CD14-positive monocyte (primary cell): Measurements from ENCODE around the gene SOX30. TPM values are rescaled to one million over a fixed set of nuclear protein-coding genes. Genes with fewer than 3 reads are reported as not detected.

Source experiments
- DNase-seq, 3 donors: peaks; one replicate each; pipeline ENCODE4 v3.0.0-alpha.2; 2011 to 2022
- H2AFZ ChIP-seq: 2 replicates; pipeline ENCODE4 v1.6.0; 2012; ENCODE audit warnings: mild to moderate bottlenecking, low read depth, low read length, inconsistent platforms; ENCODE audit not compliant: insufficient read depth, poor library complexity, severe bottlenecking
- H3K27ac ChIP-seq, 2 donors: 1 replicate in 1 of 2; 2 replicates in 1 of 2; pipeline ENCODE4 v1.5.1; 2012 to 2013; ENCODE audit warnings: low read length in 2 of 2, control low read depth in 1 of 2, inconsistent platforms in 1 of 2, low read depth in 1 of 2, mild to moderate bottlenecking in 1 of 2
- H3K27me3 ChIP-seq, 2 donors: one replicate each; pipeline versions ENCODE4 v1.6.0 to v1.6.1; 2011 to 2013; ENCODE audit warnings: low read length in 2 of 2; ENCODE audit not compliant: control insufficient read depth in 2 of 2, insufficient read depth in 2 of 2
- H3K36me3 ChIP-seq, 2 donors: replicated peaks in 1 of 2; 1 replicate in 1 of 2; 2 replicates in 1 of 2; pipeline versions ENCODE4 v1.5.1 to v1.6.1; 2012 to 2013; ENCODE audit warnings: low read length in 2 of 2, control low read depth in 1 of 2, inconsistent platforms in 1 of 2, mild to moderate bottlenecking in 1 of 2; ENCODE audit not compliant: insufficient read depth in 2 of 2, control insufficient read depth in 1 of 2
- H3K4me1 ChIP-seq, 2 donors: 1 replicate in 1 of 2; 2 replicates in 1 of 2; pipeline versions ENCODE4 v1.5.1 to v1.6.1; 2012 to 2013; ENCODE audit warnings: low read length in 2 of 2, control low read depth in 1 of 2, inconsistent platforms in 1 of 2, mild to moderate bottlenecking in 1 of 2, moderate library complexity in 1 of 2; ENCODE audit not compliant: insufficient read depth in 2 of 2, control insufficient read depth in 1 of 2
- H3K4me2 ChIP-seq: replicated peaks from 2 replicates; pipeline ENCODE3; 2012; ENCODE audit warnings: low read length, moderate library complexity, mild to moderate bottlenecking; ENCODE audit not compliant: poor library complexity, severe bottlenecking; ENCODE audit errors: extremely low read depth
- H3K4me3 ChIP-seq, 3 experiments: fragments of 200-600 bp in 1 of 3; sonication (generic) in 1 of 3; replicated peaks in 1 of 3; 1 replicate in 2 of 3; 2 replicates in 1 of 3; pipeline ENCODE4 v1.5.1; 2011 to 2013; ENCODE audit warnings: low read length in 3 of 3, mild to moderate bottlenecking in 3 of 3, control low read depth in 2 of 3, low read depth in 2 of 3, inconsistent platforms in 1 of 3, moderate library complexity in 1 of 3
- H3K79me2 ChIP-seq: 2 replicates; pipeline ENCODE4 v1.6.0; 2012; ENCODE audit warnings: mild to moderate bottlenecking, control low read depth, inconsistent platforms, low read length, moderate library complexity; ENCODE audit not compliant: insufficient read depth
- H3K9ac ChIP-seq: 2 replicates; pipeline ENCODE4 v1.6.0; 2017; ENCODE audit warnings: low read length, mild to moderate bottlenecking; ENCODE audit not compliant: insufficient read depth, poor library complexity, severe bottlenecking
- H3K9me3 ChIP-seq, 2 donors: replicated peaks in 1 of 2; 1 replicate in 1 of 2; 2 replicates in 1 of 2; pipeline versions ENCODE4 v1.5.1 to v1.6.1; 2012 to 2013; ENCODE audit warnings: low read length in 2 of 2, control low read depth in 1 of 2; ENCODE audit not compliant: control insufficient read depth in 1 of 2, insufficient read depth in 1 of 2
- H4K20me1 ChIP-seq: 2 replicates; pipeline ENCODE4 v1.6.0; 2012; ENCODE audit warnings: mild to moderate bottlenecking, low read length, control low read depth, moderate library complexity; ENCODE audit not compliant: insufficient read depth
- H3K27ac Mint-ChIP-seq, 7 donors: one replicate each; pipeline ENCODE4 v1.8.0; 2020; ENCODE audit warnings: mild to moderate bottlenecking in 7 of 7, mixed read lengths in 7 of 7, moderate library complexity in 6 of 7, inconsistent platforms in 2 of 7
- H3K27me3 Mint-ChIP-seq, 3 donors: one replicate each; pipeline ENCODE4 v1.8.0; 2021 to 2022; ENCODE audit warnings: low read depth in 3 of 3, mild to moderate bottlenecking in 3 of 3, mixed read lengths in 3 of 3, moderate library complexity in 3 of 3, inconsistent platforms in 1 of 3
- H3K36me3 Mint-ChIP-seq, 2 donors: one replicate each; pipeline ENCODE4 v1.8.0; 2020; ENCODE audit warnings: mixed read lengths in 2 of 2, inconsistent platforms in 1 of 2, mild to moderate bottlenecking in 1 of 2
- H3K4me1 Mint-ChIP-seq: one replicate; pipeline ENCODE4 v1.8.0; 2020; ENCODE audit warnings: mild to moderate bottlenecking, mixed read lengths
- H3K4me3 Mint-ChIP-seq, 2 donors: one replicate each; pipeline ENCODE4 v1.8.0; 2020; ENCODE audit warnings: mild to moderate bottlenecking in 2 of 2, mixed read lengths in 2 of 2, moderate library complexity in 1 of 2
- H3K9me3 Mint-ChIP-seq, 7 donors: one replicate each; pipeline ENCODE4 v1.8.0; 2020 to 2022; ENCODE audit warnings: mixed read lengths in 7 of 7, mild to moderate bottlenecking in 6 of 7, moderate library complexity in 6 of 7, inconsistent platforms in 2 of 7
- CTCF ChIP-seq: fragments of 200-600 bp; IDR thresholded peaks from one replicate; pipeline ENCODE4 v1.8.0; 2022; ENCODE audit warnings: antibody characterized with exemption, mild to moderate bottlenecking
- WGBS: methylation state at CpG from one replicate; pipeline ENCODE4 v1.1.5; 2013; ENCODE audit warnings: missing lambda C conversion rate; ENCODE audit not compliant: insufficient coverage; 5-methylcytosine and 5-hydroxymethylcytosine counted together
- intact Hi-C, 2 donors: fragments of 100-400 bp; cut with micrococcal nuclease; formaldehyde crosslinking; loops; one replicate each; pipeline versions ENCODE4 v1.15.0 to v1.15.1; 2023
- polyA plus RNA-seq, 3 donors: library from polyadenylated mRNA; depleted of rRNA in 1 of 3; unstranded in 2 of 3; stranded (reverse) in 1 of 3; fragments of 300-500 nt in 2 of 3; fragments of >200 nt in 1 of 3; fragmentation: Illumina TruSeq in 2 of 3; gene quantifications; 1 replicate in 2 of 3; 2 replicates in 1 of 3; pipeline ENCODE4 v1.2.3, GENCODE V29; 2012 to 2021

Gene SOX30
- polyA plus RNA-seq, 3 donors = 0.03 to 0.22 (median 0.12) TPM

GRCh38 chr5:157598350-157598936, 53.8 kb downstream of the SOX30 start:
- Histone ChIP-seq H3K36me3 (no peaks in the 10 kb centered on the region), H3K27ac (no peak overlapping the region), H3K79me2 (no peaks in the 10 kb centered on the region), H3K4me1 (peaks cover 54 to 65% of the 10 kb centered on the region in 2 donors), H4K20me1 (no peaks in the 10 kb centered on the region), H2AFZ (no peak overlapping the region), H3K9me3 (no peaks in the 10 kb centered on the region), H3K9ac (no peak overlapping the region), H3K4me3 (no peak overlapping the region), H3K4me2 (no peak overlapping the region), H3K27me3 (no peaks in the 10 kb centered on the region)
- DNase-seq = no peak
- intact Hi-C loops = no loop called here
- Mint-ChIP-seq H3K4me3 (no peak overlapping the region), H3K4me1 (peaks cover 51% of the 10 kb centered on the region), H3K27ac (peak overlapping the region in 1 of 7 donors; percentile 45), H3K27me3 (peaks cover 0 to 9% (median 3%) of the 10 kb centered on the region in 3 donors), H3K9me3 (no peaks in the 10 kb centered on the region), H3K36me3 (peaks cover 1% of the 10 kb centered on the region in 2 donors)
- TF ChIP-seq CTCF = no peak
- no CpG with 5 or more reads among the region's 2 CpGs for WGBS

GRCh38 chr5:157597277-157597676, 55.0 kb downstream of the SOX30 start:
- Histone ChIP-seq H3K9me3 (no peaks in the 10 kb centered on the region), H3K36me3 (no peaks in the 10 kb centered on the region), H2AFZ (no peak overlapping the region), H3K79me2 (no peaks in the 10 kb centered on the region), H3K4me3 (no peak overlapping the region), H3K9ac (no peak overlapping the region), H3K4me2 (no peak overlapping the region), H3K27ac (no peak overlapping the region), H3K4me1 (peaks cover 52 to 65% of the 10 kb centered on the region in 2 donors), H3K27me3 (no peaks in the 10 kb centered on the region), H4K20me1 (no peaks in the 10 kb centered on the region)
- WGBS = no CpG with 5 or more reads among the region's 1 CpG
- no peak for DNase-seq
- H3K36me3 Mint-ChIP-seq = peaks cover 1 to 3% of the 10 kb centered on the region in 2 donors
- peaks cover 0 to 8% (median 2%) of the 10 kb centered on the region in 3 donors for H3K27me3 Mint-ChIP-seq
- no peak overlapping the region for H3K4me3 Mint-ChIP-seq
- no peak for TF ChIP-seq CTCF
- H3K27ac Mint-ChIP-seq = no peak overlapping the region
- peaks cover 50% of the 10 kb centered on the region for H3K4me1 Mint-ChIP-seq
- no peaks in the 10 kb centered on the region for H3K9me3 Mint-ChIP-seq
- intact Hi-C loops = loop anchor here in 1 of 2 donors (2.0 kb wide), 1 partner anchor 26 kb away; no protein-coding TSS in a partner anchor
